Esophagus squamous epithelium (tissue), 5 donors: ENCODE measurements around the gene C4orf17. TPM values are rescaled to one million over a fixed set of nuclear protein-coding genes. Genes with fewer than 3 reads are reported as not detected.

Experiments
- DNase-seq: peaks from one replicate; lab custom pipeline; 2025; lab: John Stamatoyannopoulos, UW
- H3K27ac ChIP-seq, 4 donors: fragments of 200-600 bp; sonication (generic); one replicate each; pipeline ENCODE4 v1.5.1; 2016 to 2019; ENCODE audit warnings: mild to moderate bottlenecking in 1 of 4
- H3K27me3 ChIP-seq, 4 donors: fragments of 200-600 bp; sonication (generic); 1 replicate in 3 of 4; 2 replicates in 1 of 4; pipeline versions ENCODE4 v1.5.1 to v1.6.0; 2017 to 2021; ENCODE audit warnings: antibody characterized with exemption in 1 of 4
- H3K36me3 ChIP-seq, 3 donors: fragments of 200-600 bp; sonication (generic); one replicate each; pipeline ENCODE4 v1.5.1; 2016 to 2019
- H3K4me1 ChIP-seq, 3 donors: fragments of 200-600 bp; sonication (generic); one replicate each; pipeline ENCODE4 v1.5.1; 2017 to 2019
- H3K4me3 ChIP-seq, 4 donors: fragments of 200-600 bp; sonication (generic); 1 replicate in 3 of 4; 2 replicates in 1 of 4; pipeline ENCODE4 v1.5.1; 2016 to 2019; ENCODE audit warnings: mild to moderate bottlenecking in 2 of 4, moderate library complexity in 1 of 4
- H3K9me3 ChIP-seq, 3 donors: fragments of 200-600 bp; sonication (generic); one replicate each; pipeline ENCODE4 v1.5.1; 2016 to 2019
- CTCF ChIP-seq, 6 experiments: fragments of 450-650 bp in 4 of 6; fragments of 200-600 bp in 2 of 6; sonication (generic) in 2 of 6; IDR thresholded peaks; one replicate each; pipeline ENCODE4 v1.5.1; 2016 to 2019; ENCODE audit warnings: antibody characterized with exemption in 6 of 6, mild to moderate bottlenecking in 4 of 6, moderate library complexity in 4 of 6
- POLR2A ChIP-seq, 4 donors: fragments of 450-650 bp; IDR thresholded peaks; one replicate each; pipeline ENCODE4 v1.6.1; 2017; ENCODE audit warnings: antibody characterized with exemption in 4 of 4, mild to moderate bottlenecking in 4 of 4, moderate library complexity in 3 of 4
- WGBS, 2 donors: methylation state at CpG; one replicate each; pipeline ENCODE4 v1.1.5; 2018; 5-methylcytosine and 5-hydroxymethylcytosine counted together
- intact Hi-C: fragments of 100-400 bp; cut with DNase I; formaldehyde crosslinking; loops from one replicate; pipeline ENCODE4 v1.15.0; 2022
- total RNA-seq, 4 donors: library from RNA; depleted of rRNA; stranded (reverse); fragments of >200 nt; gene quantifications; one replicate each; pipeline ENCODE4 v1.1.0, GENCODE V29; 2016
- donor health status: DM: yes; HTN: yes; CAD: no.

The C4orf17 gene
- total RNA-seq, 4 donors from 2014 or later, result not detected

DNA sequence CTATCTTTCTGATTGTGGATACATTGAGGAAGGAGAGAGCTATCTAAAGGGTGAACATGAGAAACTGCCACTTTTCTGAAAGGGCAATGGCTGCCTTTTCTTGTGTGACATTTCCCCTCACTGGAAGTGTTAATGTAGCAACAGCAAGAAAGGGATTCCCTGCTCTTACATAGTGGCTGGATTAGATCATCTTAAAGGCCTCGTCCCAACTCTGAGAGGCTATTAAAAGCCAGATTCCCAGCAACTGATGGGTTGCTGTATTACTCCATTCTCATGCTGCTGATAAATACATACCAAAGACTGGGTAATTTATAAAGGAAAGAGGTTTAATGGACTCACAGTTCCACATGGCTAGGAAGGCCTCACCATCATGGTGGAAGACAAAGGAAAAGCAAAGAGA, 41.9 kb upstream of the C4orf17 start:
- Histone ChIP-seq H3K36me3 (no peaks in the 10 kb centered on the region), H3K27me3 (no peaks in the 10 kb centered on the region), H3K27ac (no peak overlapping the region), H3K4me3 (no peak overlapping the region), H3K4me1 (no peaks in the 10 kb centered on the region), H3K9me3 (no peaks in the 10 kb centered on the region)
- TF ChIP-seq CTCF (IDR thresholded peaks at IDR 0.05), result no peak
- TF ChIP-seq POLR2A (IDR thresholded peaks at IDR 0.05), result no peak
- intact Hi-C loops, result no loop called here
- 58 to 64% methylated on average over 1 of the region's 1 CpG for WGBS, 2 donors
- DNase-seq, result no peak

DNA sequence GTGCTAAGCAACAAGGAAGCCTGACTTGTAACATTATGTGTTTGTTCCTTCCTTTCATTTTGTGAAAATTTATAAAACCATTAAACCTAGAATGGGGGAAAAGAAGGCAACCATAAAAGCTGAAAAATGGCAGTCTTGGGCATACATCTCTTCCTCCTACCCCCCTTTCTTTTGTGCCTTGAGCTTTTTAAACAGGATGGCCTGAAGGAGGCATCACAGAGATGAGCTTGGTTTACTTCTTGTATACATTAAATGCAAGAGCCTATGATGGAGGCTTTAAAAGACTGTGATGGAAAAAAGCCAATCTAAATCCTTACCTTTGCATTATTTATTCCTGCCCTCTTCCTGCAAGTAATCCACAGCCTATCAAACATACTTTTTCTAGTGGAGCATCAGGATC, 39.5 kb upstream of the C4orf17 start:
- intact Hi-C loops, result no loop called here
- no peak overlapping the region for H3K27ac ChIP-seq
- no peaks in the 10 kb centered on the region for H3K36me3 ChIP-seq
- H3K4me3 ChIP-seq, result no peak overlapping the region
- DNase-seq, result no peak
- no peaks in the 10 kb centered on the region for H3K27me3 ChIP-seq
- H3K9me3 ChIP-seq, result no peaks in the 10 kb centered on the region
- H3K4me1 ChIP-seq, result no peaks in the 10 kb centered on the region
- TF ChIP-seq CTCF (IDR thresholded peaks at IDR 0.05) (no peak), POLR2A (IDR thresholded peaks at IDR 0.05) (no peak)

- DNase-seq, result no peak
- no peaks in the 10 kb centered on the region for H3K9me3 ChIP-seq
- intact Hi-C loops, result no loop called here
- H3K36me3 ChIP-seq, result no peaks in the 10 kb centered on the region
- 13% methylated on average over 1 of the region's 1 CpG for WGBS, 2 donors
- H3K4me3 ChIP-seq, result no peak overlapping the region
- H3K27me3 ChIP-seq, result no peaks in the 10 kb centered on the region
- H3K27ac ChIP-seq, result no peak overlapping the region
- TF ChIP-seq POLR2A (IDR thresholded peaks at IDR 0.05), result no peak
- no peak for TF ChIP-seq CTCF (IDR thresholded peaks at IDR 0.05)
- no peaks in the 10 kb centered on the region for H3K4me1 ChIP-seq
These were observed 38.9 kb upstream of the C4orf17 start for GRCh38 chr4:99471896-99472295.

- H3K27ac ChIP-seq, result no peak overlapping the region
- TF ChIP-seq POLR2A (IDR thresholded peaks at IDR 0.05) (no peak), CTCF (IDR thresholded peaks at IDR 0.05) (no peak)
- DNase-seq, result no peak
- no peaks in the 10 kb centered on the region for H3K27me3 ChIP-seq
- no peaks in the 10 kb centered on the region for H3K36me3 ChIP-seq
- intact Hi-C loops, result no loop called here
- H3K9me3 ChIP-seq, result no peaks in the 10 kb centered on the region
- H3K4me3 ChIP-seq, result no peak overlapping the region
- 45 to 85% methylated on average over 1 of the region's 1 CpG for WGBS, 2 donors
- H3K4me1 ChIP-seq, result no peaks in the 10 kb centered on the region
These were observed 37.7 kb upstream of the C4orf17 start for GRCh38 chr4:99473131-99473530.

DNA sequence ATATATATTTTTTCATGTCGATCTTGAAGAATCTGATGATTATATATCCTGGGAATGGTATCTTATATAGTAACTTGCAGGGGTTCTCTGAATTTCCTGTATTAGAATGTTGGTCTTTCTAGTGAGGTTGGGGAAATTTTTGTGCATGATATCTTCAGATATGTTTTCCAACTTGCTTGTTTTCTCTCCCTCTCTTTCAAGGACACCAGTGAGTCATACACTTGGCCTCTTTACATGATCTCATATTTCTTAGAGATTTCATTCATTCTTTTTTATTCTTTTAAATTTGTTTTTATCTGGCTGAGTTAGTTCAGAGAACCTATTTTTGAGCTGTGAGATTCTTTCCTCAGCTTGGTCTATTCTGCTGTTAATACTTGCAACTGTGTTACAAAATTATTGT, 27.2 kb upstream of the C4orf17 start:
- peaks cover 0 to 35% (median 21%) of the 10 kb centered on the region in 3 donors for H3K9me3 ChIP-seq
- no peak for DNase-seq
- no peak for TF ChIP-seq CTCF (IDR thresholded peaks at IDR 0.05)
- no peak for TF ChIP-seq POLR2A (IDR thresholded peaks at IDR 0.05)

More for the DNA sequence above, 27.2 kb upstream of the C4orf17 start:
- H3K4me3 ChIP-seq, result no peak overlapping the region
- 77 to 94% methylated on average over 1 of the region's 1 CpG for WGBS, 2 donors
- no peaks in the 10 kb centered on the region for H3K4me1 ChIP-seq
- intact Hi-C loops, result no loop called here
- no peaks in the 10 kb centered on the region for H3K36me3 ChIP-seq
- no peak overlapping the region for H3K27ac ChIP-seq
- no peaks in the 10 kb centered on the region for H3K27me3 ChIP-seq
